WI38 (cell line): ENCODE data around the gene CDH10.

Experiments used
- H3K4me3 ChIP-seq: 2 replicates; pipeline ENCODE4 v1.5.1; 2011; ENCODE audit warnings: low read depth, mild to moderate bottlenecking, control low read depth, low read length
- CTCF ChIP-seq: IDR thresholded peaks from 2 replicates; pipeline ENCODE4 v1.5.1; 2012; ENCODE audit warnings: low read depth, mild to moderate bottlenecking, control low read depth, low read length

CDH10 gene

GRCh38 chr5:24615159-24615558 is 29.6 kb downstream of the CDH10 start:
- H3K4me3 ChIP-seq: no peak overlapping the region
- no peak for TF ChIP-seq CTCF

- H3K4me3 ChIP-seq: no peak overlapping the region
- TF ChIP-seq CTCF: no peak
Measured at GRCh38 chr5:24609706-24610105, 35.1 kb downstream of the CDH10 start.

- H3K4me3 ChIP-seq: no peak overlapping the region
Measured at GRCh38 chr5:24606971-24607370, 37.8 kb downstream of the CDH10 start.

GRCh38 chr5:24602188-24602587 is 42.6 kb downstream of the CDH10 start:
- H3K4me3 ChIP-seq: no peak overlapping the region
- no peak for TF ChIP-seq CTCF

More at GRCh38 chr5:24606971-24607370, 37.8 kb downstream of the CDH10 start:
- no peak for TF ChIP-seq CTCF

- H3K4me3 ChIP-seq: no peak overlapping the region
- TF ChIP-seq CTCF: no peak
Measured at GRCh38 chr5:24598956-24599355, 45.8 kb downstream of the CDH10 start.

- no peak overlapping the region for H3K4me3 ChIP-seq
- no peak for TF ChIP-seq CTCF
Measured at GRCh38 chr5:24595329-24595728, 49.4 kb downstream of the CDH10 start.

- no peak for TF ChIP-seq CTCF
- H3K4me3 ChIP-seq: no peak overlapping the region
Measured at GRCh38 chr5:24591426-24591825, 53.4 kb downstream of the CDH10 start.
